GM12878 (cell line): Measurements from ENCODE around the gene TP53BP1. TPM values are rescaled to one million over a fixed set of nuclear protein-coding genes. Genes with fewer than 3 reads are reported as not detected.

ENCODE experiments used
- ATF7 ChIP-seq: fragments of 450-650 bp; IDR thresholded peaks from 2 replicates; pipeline ENCODE4 v1.6.1; 2016; ENCODE audit warnings: low read depth, mild to moderate bottlenecking
- CHD1 ChIP-seq: IDR thresholded peaks from 2 replicates; pipeline ENCODE4 v1.6.1; 2012; ENCODE audit warnings: low read depth, low read length, improper control_type of control experiment
- CHD4 ChIP-seq: fragments of 200-600 bp; sonication (generic); IDR thresholded peaks from 2 replicates; pipeline ENCODE4 v1.6.1; 2016; ENCODE audit warnings: mild to moderate bottlenecking
- ETV6 ChIP-seq, 2 experiments: fragments of 450-650 bp in 1 of 2; IDR thresholded peaks in 1 of 2; conservative IDR thresholded peaks in 1 of 2; 2 replicates each; pipeline ENCODE4 v1.6.1; 2014; ENCODE audit warnings: antibody characterized with exemption in 1 of 2, borderline replicate concordance in 1 of 2, low read depth in 1 of 2, mild to moderate bottlenecking in 1 of 2, moderate library complexity in 1 of 2
- FOXK2 ChIP-seq: fragments of 450-650 bp; IDR thresholded peaks from 2 replicates; pipeline ENCODE4 v1.6.1; 2017; ENCODE audit warnings: mild to moderate bottlenecking, moderate library complexity
- HDGF ChIP-seq: fragments of 450-650 bp; IDR thresholded peaks from 2 replicates; pipeline ENCODE4 v1.6.1; 2016; ENCODE audit warnings: antibody characterized with exemption
- NRF1 ChIP-seq: conservative IDR thresholded peaks from 2 replicates; pipeline ENCODE4 v1.6.1; 2011; ENCODE audit warnings: mild to moderate bottlenecking, low read depth, low read length, improper control_type of control experiment
- POLR2AphosphoS5 ChIP-seq: IDR thresholded peaks from 2 replicates; pipeline ENCODE4 v1.6.1; 2011; ENCODE audit warnings: mild to moderate bottlenecking, low read length, inconsistent platforms
- POU2F2 ChIP-seq: IDR thresholded peaks from 3 replicates; pipeline ENCODE4 v1.6.1; 2011; ENCODE audit warnings: low read depth, mild to moderate bottlenecking, low read length, borderline replicate concordance
- RBBP5 ChIP-seq: fragments of 200-600 bp; sonication (generic); conservative IDR thresholded peaks from 2 replicates; pipeline ENCODE4 v1.6.1; 2016
- RFX5 ChIP-seq: IDR thresholded peaks from 2 replicates; pipeline ENCODE4 v1.6.1; 2011; ENCODE audit warnings: low read depth, low read length, improper control_type of control experiment
- ZSCAN29 ChIP-seq: fragments of 450-650 bp; IDR thresholded peaks from 2 replicates; pipeline ENCODE4 v1.6.1; 2017; ENCODE audit warnings: mild to moderate bottlenecking, moderate library complexity
- ZZZ3 ChIP-seq: IDR thresholded peaks from 2 replicates; pipeline ENCODE4 v1.6.1; 2011; ENCODE audit warnings: low read depth; ENCODE audit not compliant: control insufficient read depth, insufficient read length
- polyA plus RNA-seq, 11 experiments: library from polyadenylated mRNA; depleted of rRNA in 4 of 11; unstranded in 6 of 11; stranded (reverse) in 5 of 11; fragments of >200 nt; fragmentation: Nextera tagmentation in 4 of 11; fragmentation: Illumina TruSeq in 1 of 11; extraction: Ambion mirVana in 4 of 11; extraction: Trizol in 1 of 11; gene quantifications; 1 replicate in 1 of 11; 2 replicates in 10 of 11; pipeline versions ENCODE4 v1.2.1 to v1.2.3, GENCODE V29; 2011 to 2016; ENCODE audit warnings: inconsistent platforms in 2 of 11, missing spikeins in 2 of 11, low read depth in 1 of 11
- total RNA-seq, 4 experiments: library from RNA; depleted of rRNA in 3 of 4; stranded (reverse); fragments of >200 nt in 3 of 4; fragmentation: Illumina TruSeq in 1 of 4; extraction: Trizol in 1 of 4; gene quantifications; 2 replicates each; pipeline versions ENCODE4 v1.2.1 to v1.2.3, GENCODE V29; 2013 to 2021
- TF ChIP-seq, protein P1 (sequence below): fragments of 450-650 bp; IDR thresholded peaks from 2 replicates; pipeline ENCODE4 v1.6.1; 2017; ENCODE audit warnings: mild to moderate bottlenecking, moderate library complexity
- TF ChIP-seq, protein P2 (sequence below): fragments of 450-650 bp; IDR thresholded peaks from 2 replicates; pipeline ENCODE4 v1.6.1; 2016; ENCODE audit warnings: mild to moderate bottlenecking
- TF ChIP-seq, protein P3 (sequence below): IDR thresholded peaks from 2 replicates; pipeline ENCODE4 v1.6.1; 2012; ENCODE audit warnings: low read depth, low read length, improper control_type of control experiment
- TF ChIP-seq, protein P4 (sequence below): IDR thresholded peaks from 2 replicates; pipeline ENCODE4 v1.6.1; 2012; ENCODE audit warnings: mild to moderate bottlenecking, low read depth, low read length
- TF ChIP-seq, protein P5 (sequence below): fragments of 450-650 bp; IDR thresholded peaks from 2 replicates; pipeline ENCODE4 v1.6.1; 2017; ENCODE audit warnings: low read depth, mild to moderate bottlenecking, moderate library complexity

The TP53BP1 gene
- total and polyA plus RNA-seq, 10 of the 15 experiments (the other 5 are each of a cell fraction or from before 2014, with no cell fraction given): 6.2 to 50.2 (median 19.3) TPM

DNA sequence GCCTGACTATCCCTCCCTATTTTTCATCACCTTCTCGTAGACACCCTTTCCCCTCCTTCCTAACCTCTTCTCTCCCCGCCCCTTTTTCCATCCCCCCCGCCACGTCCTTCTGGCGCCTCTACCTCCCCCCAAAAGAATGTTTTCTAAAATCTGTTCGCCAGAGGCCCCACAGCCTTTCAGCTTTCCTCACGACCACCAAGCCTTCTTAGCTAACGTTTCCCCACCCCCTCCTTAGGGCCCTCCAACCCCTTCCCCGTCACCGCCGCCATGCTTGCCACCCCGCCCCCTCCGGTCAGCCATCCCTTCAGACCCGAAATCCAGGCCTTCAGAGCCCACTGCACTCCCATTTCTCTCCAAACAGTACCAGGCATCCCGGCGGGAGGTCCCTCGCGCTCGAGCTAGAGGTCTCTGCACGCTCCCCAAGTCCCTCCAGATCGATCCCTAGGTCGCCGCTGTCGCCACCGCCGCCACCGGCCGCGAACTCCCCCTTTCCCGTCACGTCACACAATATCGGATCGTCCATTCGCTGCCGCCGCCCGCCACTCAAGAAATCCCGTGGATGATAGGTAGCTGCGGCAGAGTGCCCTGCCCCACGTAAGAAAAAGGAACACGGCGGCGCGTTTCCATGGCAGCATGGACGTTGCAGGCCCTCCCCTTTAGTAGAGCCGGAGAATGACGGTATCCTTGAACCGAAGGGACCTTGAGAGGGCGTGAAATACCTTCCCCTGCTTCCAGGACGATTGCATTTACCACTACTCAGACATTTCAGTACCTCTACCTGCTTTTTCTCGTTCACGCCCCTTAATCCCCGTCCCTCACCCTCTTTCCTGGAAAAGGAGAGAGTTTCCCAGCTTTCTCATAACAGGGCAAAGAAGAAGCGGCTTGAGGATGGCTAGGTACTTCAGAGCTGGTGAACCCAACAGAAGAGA lies at the start of gene TP53BP1 (continued):
- peak; percentile 49; the same call in 1 of the 2 replicates for TF ChIP-seq RFX5
- TF ChIP-seq CHD1: no peak
- TF ChIP-seq, protein P1, sequence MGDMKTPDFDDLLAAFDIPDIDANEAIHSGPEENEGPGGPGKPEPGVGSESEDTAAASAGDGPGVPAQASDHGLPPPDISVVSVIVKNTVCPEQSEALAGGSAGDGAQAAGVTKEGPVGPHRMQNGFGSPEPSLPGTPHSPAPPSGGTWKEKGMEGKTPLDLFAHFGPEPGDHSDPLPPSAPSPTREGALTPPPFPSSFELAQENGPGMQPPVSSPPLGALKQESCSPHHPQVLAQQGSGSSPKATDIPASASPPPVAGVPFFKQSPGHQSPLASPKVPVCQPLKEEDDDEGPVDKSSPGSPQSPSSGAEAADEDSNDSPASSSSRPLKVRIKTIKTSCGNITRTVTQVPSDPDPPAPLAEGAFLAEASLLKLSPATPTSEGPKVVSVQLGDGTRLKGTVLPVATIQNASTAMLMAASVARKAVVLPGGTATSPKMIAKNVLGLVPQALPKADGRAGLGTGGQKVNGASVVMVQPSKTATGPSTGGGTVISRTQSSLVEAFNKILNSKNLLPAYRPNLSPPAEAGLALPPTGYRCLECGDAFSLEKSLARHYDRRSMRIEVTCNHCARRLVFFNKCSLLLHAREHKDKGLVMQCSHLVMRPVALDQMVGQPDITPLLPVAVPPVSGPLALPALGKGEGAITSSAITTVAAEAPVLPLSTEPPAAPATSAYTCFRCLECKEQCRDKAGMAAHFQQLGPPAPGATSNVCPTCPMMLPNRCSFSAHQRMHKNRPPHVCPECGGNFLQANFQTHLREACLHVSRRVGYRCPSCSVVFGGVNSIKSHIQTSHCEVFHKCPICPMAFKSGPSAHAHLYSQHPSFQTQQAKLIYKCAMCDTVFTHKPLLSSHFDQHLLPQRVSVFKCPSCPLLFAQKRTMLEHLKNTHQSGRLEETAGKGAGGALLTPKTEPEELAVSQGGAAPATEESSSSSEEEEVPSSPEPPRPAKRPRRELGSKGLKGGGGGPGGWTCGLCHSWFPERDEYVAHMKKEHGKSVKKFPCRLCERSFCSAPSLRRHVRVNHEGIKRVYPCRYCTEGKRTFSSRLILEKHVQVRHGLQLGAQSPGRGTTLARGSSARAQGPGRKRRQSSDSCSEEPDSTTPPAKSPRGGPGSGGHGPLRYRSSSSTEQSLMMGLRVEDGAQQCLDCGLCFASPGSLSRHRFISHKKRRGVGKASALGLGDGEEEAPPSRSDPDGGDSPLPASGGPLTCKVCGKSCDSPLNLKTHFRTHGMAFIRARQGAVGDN: no peak
- TF ChIP-seq, protein P2, sequence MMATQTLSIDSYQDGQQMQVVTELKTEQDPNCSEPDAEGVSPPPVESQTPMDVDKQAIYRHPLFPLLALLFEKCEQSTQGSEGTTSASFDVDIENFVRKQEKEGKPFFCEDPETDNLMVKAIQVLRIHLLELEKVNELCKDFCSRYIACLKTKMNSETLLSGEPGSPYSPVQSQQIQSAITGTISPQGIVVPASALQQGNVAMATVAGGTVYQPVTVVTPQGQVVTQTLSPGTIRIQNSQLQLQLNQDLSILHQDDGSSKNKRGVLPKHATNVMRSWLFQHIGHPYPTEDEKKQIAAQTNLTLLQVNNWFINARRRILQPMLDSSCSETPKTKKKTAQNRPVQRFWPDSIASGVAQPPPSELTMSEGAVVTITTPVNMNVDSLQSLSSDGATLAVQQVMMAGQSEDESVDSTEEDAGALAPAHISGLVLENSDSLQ: peak; percentile 100
- TF ChIP-seq POU2F2: no peak
- TF ChIP-seq POLR2AphosphoS5: no peak
- TF ChIP-seq NRF1: no peak
- no peak for TF ChIP-seq ETV6 (conservative IDR thresholded peaks at IDR 0.05 in 1 of 2, IDR thresholded peaks at IDR 0.05 in 1 of 2; ENCODE audit: borderline replicate concordance in 1 of 2, low read depth in 1 of 2)
- TF ChIP-seq ATF7: peak; percentile 82
- no peak for TF ChIP-seq FOXK2
- no peak for TF ChIP-seq ZZZ3
- TF ChIP-seq RBBP5: no peak
- no peak for TF ChIP-seq ZSCAN29
- TF ChIP-seq HDGF: 0 out of 2 replicates have a peak, but pooled peaks have one; percentile 64
- TF ChIP-seq CHD4: no peak
- TF ChIP-seq, protein P3, sequence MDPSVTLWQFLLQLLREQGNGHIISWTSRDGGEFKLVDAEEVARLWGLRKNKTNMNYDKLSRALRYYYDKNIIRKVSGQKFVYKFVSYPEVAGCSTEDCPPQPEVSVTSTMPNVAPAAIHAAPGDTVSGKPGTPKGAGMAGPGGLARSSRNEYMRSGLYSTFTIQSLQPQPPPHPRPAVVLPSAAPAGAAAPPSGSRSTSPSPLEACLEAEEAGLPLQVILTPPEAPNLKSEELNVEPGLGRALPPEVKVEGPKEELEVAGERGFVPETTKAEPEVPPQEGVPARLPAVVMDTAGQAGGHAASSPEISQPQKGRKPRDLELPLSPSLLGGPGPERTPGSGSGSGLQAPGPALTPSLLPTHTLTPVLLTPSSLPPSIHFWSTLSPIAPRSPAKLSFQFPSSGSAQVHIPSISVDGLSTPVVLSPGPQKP: no peak
- TF ChIP-seq, protein P4, sequence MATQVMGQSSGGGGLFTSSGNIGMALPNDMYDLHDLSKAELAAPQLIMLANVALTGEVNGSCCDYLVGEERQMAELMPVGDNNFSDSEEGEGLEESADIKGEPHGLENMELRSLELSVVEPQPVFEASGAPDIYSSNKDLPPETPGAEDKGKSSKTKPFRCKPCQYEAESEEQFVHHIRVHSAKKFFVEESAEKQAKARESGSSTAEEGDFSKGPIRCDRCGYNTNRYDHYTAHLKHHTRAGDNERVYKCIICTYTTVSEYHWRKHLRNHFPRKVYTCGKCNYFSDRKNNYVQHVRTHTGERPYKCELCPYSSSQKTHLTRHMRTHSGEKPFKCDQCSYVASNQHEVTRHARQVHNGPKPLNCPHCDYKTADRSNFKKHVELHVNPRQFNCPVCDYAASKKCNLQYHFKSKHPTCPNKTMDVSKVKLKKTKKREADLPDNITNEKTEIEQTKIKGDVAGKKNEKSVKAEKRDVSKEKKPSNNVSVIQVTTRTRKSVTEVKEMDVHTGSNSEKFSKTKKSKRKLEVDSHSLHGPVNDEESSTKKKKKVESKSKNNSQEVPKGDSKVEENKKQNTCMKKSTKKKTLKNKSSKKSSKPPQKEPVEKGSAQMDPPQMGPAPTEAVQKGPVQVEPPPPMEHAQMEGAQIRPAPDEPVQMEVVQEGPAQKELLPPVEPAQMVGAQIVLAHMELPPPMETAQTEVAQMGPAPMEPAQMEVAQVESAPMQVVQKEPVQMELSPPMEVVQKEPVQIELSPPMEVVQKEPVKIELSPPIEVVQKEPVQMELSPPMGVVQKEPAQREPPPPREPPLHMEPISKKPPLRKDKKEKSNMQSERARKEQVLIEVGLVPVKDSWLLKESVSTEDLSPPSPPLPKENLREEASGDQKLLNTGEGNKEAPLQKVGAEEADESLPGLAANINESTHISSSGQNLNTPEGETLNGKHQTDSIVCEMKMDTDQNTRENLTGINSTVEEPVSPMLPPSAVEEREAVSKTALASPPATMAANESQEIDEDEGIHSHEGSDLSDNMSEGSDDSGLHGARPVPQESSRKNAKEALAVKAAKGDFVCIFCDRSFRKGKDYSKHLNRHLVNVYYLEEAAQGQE: no peak
- TF ChIP-seq, protein P5, sequence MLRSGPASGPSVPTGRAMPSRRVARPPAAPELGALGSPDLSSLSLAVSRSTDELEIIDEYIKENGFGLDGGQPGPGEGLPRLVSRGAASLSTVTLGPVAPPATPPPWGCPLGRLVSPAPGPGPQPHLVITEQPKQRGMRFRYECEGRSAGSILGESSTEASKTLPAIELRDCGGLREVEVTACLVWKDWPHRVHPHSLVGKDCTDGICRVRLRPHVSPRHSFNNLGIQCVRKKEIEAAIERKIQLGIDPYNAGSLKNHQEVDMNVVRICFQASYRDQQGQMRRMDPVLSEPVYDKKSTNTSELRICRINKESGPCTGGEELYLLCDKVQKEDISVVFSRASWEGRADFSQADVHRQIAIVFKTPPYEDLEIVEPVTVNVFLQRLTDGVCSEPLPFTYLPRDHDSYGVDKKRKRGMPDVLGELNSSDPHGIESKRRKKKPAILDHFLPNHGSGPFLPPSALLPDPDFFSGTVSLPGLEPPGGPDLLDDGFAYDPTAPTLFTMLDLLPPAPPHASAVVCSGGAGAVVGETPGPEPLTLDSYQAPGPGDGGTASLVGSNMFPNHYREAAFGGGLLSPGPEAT: no peak
